Stimulated activated CD8-positive, alpha-beta memory T cell treated with anti-CD3 and anti-CD28 coated beads, Interleukin-12 subunit alpha, Interleukin-12 subunit beta, amount 100 ng/mL, for 24 hours (primary cell): Measurements from ENCODE around the gene TNN.
"Not testable (repeated sequence)": the region's sequence is repeated elsewhere in the genome, so short reads cannot be mapped to it uniquely, and the experiment has no call there.

Source experiments
- DNase-seq: peaks from one replicate; pipeline ENCODE4 v3.0.0-alpha.2; 2020; ENCODE audit errors: extremely low read depth

The TNN gene

DNA sequence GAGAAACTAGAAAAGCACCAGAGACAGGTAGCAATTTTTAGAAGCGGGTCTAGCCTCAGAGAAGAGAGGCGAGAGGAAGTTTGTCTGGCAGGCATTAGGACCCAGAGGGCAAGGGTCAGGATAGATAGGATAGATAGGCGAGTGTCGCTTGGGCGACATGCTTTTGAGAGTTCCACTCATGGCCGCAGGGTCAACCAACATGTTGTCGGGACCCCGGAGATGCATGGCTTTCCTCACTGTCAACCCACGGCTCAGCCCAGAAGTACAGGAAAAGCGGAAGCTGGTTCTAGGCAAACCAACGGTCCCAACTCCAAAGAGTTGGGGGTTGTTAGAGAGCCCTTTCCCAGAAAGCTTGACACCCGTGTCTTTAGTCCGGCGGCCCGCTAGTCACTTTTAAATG is 38.9 kb downstream of the TNN start:
- DNase-seq: not testable (repeated sequence)

- not testable (repeated sequence) for DNase-seq
Measured at GRCh38 chr1:175108331-175108820, 40.7 kb downstream of the TNN start.

DNA sequence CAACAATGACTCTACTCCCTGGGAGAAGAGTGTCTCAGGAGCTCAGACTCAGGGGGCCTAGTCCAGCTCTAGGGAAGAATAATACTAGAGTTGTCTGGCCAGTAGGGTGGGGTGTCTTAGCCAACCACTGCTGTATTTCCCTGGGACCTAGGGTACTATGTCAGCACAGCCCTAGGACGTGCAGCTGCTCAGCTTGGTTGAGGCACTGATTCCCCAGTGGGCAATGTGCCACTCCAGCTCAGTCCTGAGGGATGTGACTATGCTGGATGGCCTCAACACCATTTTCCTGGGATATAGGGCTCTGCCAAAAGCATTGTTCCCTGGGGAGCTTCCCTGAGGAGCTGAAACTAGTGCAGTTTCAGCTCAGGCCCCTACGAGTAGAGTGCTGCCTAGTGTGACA is 47.4 kb downstream of the TNN start:
- no peak for DNase-seq

DNA sequence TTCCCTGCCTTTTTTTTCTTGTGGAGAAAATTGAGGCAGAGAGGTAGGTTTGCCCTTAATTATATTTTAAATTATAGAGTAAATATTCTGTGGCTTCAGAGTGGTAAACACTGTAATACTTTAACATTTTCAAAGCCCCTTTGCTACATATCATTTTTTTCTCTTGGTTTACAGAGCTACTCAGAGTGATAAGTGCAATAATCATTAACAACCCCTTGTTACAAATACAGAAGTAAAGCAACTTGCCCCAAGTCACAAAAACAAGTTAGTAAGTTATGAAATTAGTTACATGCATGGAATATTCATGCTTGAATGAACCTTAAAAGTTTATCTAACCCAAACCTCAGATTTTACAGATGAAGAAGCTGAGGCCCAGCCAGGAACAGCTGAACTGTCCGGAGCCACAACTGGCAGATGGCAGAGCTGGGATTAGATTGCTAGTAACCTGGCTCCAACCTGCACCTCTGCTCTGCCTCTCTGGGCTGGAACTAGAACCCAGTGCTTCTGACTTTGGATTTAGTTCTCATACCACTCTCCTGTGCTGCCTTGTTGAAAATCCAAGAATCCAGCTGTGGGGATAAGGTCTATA is 48.7 kb downstream of the TNN start:
- no peak for DNase-seq

DNA sequence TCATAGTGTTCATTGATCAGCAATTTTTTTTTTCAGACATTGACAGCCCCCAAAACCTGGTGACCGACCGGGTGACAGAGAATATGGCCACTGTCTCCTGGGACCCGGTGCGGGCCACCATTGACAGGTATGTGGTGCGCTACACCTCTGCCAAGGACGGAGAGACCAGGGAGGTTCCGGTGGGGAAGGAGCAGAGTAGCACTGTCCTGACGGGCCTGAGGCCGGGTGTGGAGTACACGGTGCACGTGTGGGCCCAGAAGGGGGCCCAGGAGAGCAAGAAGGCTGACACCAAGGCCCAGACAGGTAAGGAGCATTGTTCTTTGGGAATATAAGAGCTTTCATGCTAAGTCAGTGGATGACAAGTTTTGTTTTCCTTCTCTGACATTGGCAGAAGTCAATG is 49.3 kb downstream of the TNN start:
- DNase-seq: no peak

DNA sequence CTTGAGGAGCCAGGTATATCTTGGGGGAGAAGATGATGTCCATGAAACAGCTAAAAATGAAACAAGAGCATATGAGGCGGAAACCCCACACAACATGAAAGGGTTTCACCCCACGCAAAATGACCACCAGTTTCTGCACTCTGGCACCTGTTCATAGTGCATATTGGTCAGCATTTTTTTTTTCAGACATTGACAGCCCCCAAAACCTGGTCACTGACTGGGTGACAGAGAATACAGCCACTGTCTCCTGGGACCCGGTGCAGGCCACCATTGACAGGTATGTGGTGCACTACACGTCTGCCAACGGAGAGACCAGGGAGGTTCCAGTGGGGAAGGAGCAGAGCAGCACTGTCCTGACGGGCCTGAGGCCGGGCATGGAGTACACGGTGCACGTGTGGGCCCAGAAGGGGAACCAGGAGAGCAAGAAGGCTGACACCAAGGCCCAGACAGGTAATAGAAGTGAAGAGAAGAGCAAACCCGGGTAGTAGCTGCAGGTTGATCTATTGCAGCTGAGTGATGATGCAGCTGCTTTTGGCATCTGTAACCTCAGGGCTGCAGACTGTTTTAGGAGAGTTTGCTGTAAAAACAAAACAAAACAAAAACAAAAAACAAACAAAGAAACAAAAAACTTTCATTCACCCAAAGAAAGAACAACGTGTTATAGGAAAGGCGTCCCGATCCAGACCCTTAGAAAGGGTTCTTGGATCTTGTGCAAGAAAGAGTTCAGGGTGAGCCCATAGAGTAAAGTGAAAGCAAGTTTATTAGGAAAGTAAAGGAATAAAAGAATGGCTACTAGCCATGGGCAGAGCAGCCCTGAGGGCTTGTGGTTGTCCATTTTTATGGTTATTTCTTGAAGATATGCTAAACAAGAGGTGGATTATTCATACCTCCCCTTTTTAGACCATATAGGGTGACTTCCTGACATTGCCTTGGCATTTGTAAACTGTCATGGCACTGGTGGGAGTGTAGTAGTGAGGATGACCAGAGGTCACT is 51.0 kb downstream of the TNN start:
- no peak for DNase-seq

DNA sequence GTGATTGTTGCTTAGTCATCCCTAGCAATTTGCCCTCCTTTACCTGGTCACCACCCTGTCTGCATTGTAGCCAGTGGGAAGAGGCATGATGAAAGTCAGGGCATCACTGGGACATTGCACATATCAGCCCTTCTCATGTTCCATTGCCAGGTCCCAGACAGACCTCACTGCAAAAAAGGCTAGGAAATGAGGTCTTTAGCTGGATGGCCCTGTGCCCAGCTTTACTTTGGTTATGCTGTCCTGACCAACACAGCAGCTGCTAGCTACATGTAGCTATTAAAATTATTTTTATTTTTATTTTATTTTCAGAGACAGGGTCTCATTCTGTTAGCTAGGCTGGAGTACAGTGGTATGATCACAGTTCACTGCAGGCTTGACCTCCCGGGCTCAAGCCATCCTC is 52.9 kb downstream of the TNN start:
- DNase-seq: no peak

GRCh38 chr1:175124861-175125260 is 57.2 kb downstream of the TNN start:
- DNase-seq: no peak

- DNase-seq: no peak
Measured at GRCh38 chr1:175126347-175126746, 58.7 kb downstream of the TNN start.

DNA sequence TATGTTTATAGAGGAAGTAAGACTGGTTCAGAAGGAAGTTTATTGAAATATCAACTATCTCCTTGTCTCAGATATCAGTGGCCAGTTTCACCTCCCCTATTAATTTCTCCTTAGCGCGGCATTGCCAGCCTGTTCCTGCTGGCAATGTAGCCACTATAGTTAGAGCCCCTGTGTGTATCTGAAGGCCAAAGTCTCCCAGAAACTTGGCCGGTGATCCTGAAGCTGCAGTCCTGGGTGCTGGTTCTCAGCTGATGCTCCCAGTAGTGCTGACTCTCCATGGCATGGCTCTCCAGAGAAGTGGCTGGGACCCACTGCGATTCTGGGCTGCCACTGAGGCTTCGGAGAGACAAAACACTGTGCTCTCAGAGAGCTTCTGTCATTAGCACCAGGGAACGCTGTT is 59.9 kb downstream of the TNN start:
- DNase-seq: no peak

- no peak for DNase-seq
Measured at GRCh38 chr1:175128523-175128922, 60.9 kb downstream of the TNN start.

DNA sequence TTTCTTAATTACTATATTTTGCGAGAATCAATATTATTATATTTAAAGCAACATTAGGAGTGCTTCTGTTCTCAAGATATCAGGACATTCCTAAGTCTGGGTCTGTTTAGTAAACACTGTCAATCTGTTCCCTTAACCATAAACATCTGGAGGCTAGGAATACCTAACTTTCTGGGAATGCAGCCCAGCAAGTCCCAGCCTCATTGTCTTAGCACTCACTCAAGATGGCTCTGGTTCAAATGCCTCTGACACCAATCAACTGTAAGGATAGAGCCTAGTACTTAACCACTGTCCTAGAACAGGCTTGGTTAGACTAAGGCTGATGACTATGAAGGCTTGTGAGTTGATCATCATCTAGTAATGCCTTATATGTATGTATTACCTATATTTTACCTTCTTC is 61.5 kb downstream of the TNN start:
- no peak for DNase-seq

GRCh38 chr1:175129644-175129996 is 62.0 kb downstream of the TNN start:
- no peak for DNase-seq

DNA sequence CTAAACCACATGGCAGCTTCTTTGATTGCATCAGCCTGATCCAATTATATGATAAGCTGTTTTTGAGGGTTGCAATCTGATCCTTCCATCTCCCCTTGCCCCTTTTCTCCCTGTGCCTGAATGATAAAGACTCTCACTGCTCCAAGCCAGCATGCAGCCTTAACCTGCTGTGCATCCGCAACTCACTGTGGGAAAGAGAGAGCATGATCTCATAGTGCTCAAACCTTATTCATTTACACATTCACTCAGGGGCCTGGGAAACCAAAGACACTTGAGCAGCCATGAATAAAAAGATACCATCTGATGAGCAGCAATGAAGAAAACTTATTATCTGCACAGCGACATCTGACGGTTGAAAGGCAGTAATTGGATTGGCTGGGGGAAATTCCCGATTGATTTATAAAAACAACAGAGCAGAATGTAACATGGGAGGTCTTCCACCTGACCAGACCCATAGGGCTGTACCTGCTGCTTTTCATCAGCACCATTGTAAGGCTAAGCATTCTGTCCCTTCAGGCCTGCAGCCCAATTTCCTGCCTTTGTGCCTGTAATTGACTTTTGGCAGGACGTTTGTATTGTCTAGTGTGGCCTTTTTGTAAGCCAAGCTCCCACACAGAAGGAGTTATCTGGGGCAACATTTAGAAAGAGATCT is 62.5 kb downstream of the TNN start:
- no peak for DNase-seq

DNA sequence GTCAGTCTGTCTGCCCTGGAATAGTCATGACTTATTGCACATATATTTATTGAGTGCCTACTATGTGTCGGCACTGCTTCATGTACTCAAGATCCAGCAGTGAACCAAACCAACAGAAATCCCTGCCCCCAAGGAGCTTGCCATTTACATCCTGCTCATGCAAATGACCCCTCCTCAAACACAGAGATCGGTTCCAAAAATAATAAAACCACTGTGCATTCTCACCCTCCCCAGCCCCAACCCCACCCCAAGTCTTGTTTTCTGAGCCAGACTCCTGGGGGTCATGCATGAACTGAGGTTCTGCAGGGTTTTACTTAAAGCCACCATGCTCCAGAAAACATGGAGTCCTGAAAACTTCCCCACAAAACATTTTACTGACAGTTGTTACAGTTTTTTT is 63.0 kb downstream of the TNN start:
- no peak for DNase-seq

DNA sequence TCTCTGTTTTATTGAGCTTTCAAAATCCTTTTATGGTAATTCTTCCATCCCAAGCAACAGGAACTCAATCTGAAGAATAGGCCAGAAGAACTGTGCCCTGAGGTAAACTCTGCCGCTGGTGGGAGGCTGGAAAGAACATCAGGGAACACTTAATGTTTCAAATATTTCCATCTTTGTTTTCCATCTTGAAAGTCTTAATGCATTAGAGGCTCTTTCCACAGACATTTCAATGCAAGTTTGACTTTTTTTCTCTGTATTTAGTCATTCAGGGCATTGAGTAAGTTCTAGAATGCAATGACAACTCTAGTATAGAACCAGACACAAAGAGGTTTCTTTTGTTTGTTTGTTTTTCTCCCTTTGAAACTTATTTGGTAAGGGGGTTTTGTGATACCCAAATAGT is 63.5 kb downstream of the TNN start:
- DNase-seq: no peak

GRCh38 chr1:175132436-175132835 is 64.8 kb downstream of the TNN start:
- no peak for DNase-seq

GRCh38 chr1:175133673-175134435 is 66.2 kb downstream of the TNN start:
- no peak for DNase-seq

- no peak for DNase-seq
Measured at GRCh38 chr1:175134500-175134899, 66.9 kb downstream of the TNN start.

- DNase-seq: no peak
Measured at GRCh38 chr1:175136246-175136645, 68.6 kb downstream of the TNN start.

- DNase-seq: no peak
Measured at GRCh38 chr1:175137369-175137768, 69.7 kb downstream of the TNN start.

DNA sequence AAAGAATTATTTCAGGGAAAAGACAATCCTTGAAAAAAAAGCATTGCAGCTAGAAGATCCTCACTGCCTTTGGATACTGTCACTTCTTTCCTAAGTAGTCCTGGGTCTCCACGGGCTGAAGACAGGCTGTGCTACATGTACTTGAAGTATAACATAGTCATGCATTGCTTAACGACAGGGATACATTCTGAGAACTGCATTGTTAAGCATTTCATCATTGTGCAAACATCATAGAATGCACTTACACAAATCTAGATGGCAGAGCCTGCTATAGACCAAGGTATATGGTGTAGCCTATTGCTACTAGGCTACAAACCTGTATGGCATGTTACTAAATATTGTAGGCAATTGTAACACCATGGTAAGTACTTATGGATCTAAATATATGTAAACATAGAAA is 70.9 kb downstream of the TNN start:
- DNase-seq: no peak
